Mesothelial cell of epicardium (in vitro differentiated cells): Measurements from ENCODE around the gene CUEDC2. TPM values are rescaled to one million over a fixed set of nuclear protein-coding genes. Genes with fewer than 3 reads are reported as not detected.

Experiments
- DNase-seq, 2 experiments: peaks; one replicate each; pipeline ENCODE4 v3.0.0; 2021; ENCODE audit warnings: low spot score in 2 of 2; ENCODE audit not compliant: unreplicated experiment in 2 of 2
- H3K27ac Mint-ChIP-seq: 2 replicates; pipeline ENCODE4 v1.8.0; 2021; ENCODE audit warnings: mixed read lengths
- H3K27me3 Mint-ChIP-seq: 2 replicates; pipeline ENCODE4 v1.8.0; 2021; ENCODE audit warnings: low read depth, mixed read lengths
- H3K36me3 Mint-ChIP-seq: 2 replicates; pipeline ENCODE4 v1.8.0; 2021; ENCODE audit warnings: mixed read lengths
- H3K4me1 Mint-ChIP-seq: 2 replicates; pipeline ENCODE4 v1.8.0; 2021; ENCODE audit warnings: mixed read lengths
- H3K4me3 Mint-ChIP-seq: 2 replicates; pipeline ENCODE4 v1.8.0; 2021; ENCODE audit warnings: mild to moderate bottlenecking, moderate library complexity, mixed read lengths
- H3K9me3 Mint-ChIP-seq: 2 replicates; pipeline ENCODE4 v1.8.0; 2021; ENCODE audit warnings: mixed read lengths
- total RNA-seq: library from RNA; stranded (reverse); gene quantifications from 3 replicates; pipeline ENCODE4 v1.2.1, GENCODE V29; 2021
- TF ChIP-seq, protein P1 (sequence below): fragments of 200-600 bp; sonication (generic); IDR thresholded peaks from one replicate; pipeline ENCODE4 v1.5.0; 2021; ENCODE audit warnings: antibody characterized with exemption; ENCODE audit not compliant: unreplicated experiment

Gene CUEDC2
- total RNA-seq, 1 donor from 2014 or later = 75.6 TPM

DNA sequence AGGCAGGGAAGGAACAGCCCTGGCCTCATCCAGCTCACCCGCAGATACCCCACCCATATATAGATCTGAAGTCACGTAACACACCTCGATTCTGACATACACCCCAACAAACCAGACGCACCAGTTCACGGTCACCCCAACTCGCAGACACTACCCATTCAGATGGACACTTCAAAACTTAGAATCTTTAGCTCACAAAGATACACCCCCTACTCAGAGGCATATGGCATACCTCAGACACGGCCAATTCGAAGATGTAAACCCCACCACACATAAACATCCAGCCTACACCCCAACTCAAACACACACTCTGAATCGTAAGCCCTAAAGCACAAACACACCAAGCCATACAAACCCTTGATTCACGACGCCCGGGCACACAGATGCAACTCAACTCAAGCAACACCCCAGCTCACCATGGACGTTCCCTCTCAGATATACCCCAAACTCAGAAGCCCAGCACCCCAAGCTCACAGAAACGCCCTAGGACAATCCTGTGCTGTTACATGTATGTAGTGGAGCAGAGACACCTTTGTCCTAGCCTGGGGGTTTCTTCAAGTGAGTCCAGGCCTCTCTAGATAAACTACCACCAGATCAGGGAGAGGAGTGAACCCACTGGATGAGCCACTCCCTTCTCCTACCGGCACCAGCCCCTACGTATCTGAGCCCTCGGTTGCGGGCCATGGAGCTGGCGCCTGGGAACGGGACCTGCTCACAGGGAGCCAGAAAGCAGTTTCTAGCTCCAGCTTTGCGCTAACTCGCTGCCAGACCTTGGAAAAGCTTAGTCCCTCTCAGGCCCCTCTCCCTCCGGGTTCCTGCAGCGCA lies 22.6 kb downstream of the CUEDC2 start:
- TF ChIP-seq, protein P1, sequence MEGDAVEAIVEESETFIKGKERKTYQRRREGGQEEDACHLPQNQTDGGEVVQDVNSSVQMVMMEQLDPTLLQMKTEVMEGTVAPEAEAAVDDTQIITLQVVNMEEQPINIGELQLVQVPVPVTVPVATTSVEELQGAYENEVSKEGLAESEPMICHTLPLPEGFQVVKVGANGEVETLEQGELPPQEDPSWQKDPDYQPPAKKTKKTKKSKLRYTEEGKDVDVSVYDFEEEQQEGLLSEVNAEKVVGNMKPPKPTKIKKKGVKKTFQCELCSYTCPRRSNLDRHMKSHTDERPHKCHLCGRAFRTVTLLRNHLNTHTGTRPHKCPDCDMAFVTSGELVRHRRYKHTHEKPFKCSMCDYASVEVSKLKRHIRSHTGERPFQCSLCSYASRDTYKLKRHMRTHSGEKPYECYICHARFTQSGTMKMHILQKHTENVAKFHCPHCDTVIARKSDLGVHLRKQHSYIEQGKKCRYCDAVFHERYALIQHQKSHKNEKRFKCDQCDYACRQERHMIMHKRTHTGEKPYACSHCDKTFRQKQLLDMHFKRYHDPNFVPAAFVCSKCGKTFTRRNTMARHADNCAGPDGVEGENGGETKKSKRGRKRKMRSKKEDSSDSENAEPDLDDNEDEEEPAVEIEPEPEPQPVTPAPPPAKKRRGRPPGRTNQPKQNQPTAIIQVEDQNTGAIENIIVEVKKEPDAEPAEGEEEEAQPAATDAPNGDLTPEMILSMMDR = no peak
- Mint-ChIP-seq H3K27me3 (peaks cover 86% of the 10 kb centered on the region), H3K9me3 (no peaks in the 10 kb centered on the region), H3K4me1 (peaks cover 24% of the 10 kb centered on the region), H3K27ac (peak overlapping the region; percentile 26), H3K36me3 (no peaks in the 10 kb centered on the region), H3K4me3 (peak overlapping the region; percentile 61)
- no peak for DNase-seq

- Mint-ChIP-seq H3K27ac (peak overlapping the region; percentile 26), H3K27me3 (peaks cover 78% of the 10 kb centered on the region), H3K36me3 (no peaks in the 10 kb centered on the region), H3K9me3 (no peaks in the 10 kb centered on the region), H3K4me1 (peaks cover 24% of the 10 kb centered on the region), H3K4me3 (peak overlapping the region; percentile 61)
- TF ChIP-seq, protein P1 = no peak
- DNase-seq = peak; percentile 57 to 74
These were observed 23.4 kb downstream of the CUEDC2 start for GRCh38 chr10:102408728-102409603.

DNA sequence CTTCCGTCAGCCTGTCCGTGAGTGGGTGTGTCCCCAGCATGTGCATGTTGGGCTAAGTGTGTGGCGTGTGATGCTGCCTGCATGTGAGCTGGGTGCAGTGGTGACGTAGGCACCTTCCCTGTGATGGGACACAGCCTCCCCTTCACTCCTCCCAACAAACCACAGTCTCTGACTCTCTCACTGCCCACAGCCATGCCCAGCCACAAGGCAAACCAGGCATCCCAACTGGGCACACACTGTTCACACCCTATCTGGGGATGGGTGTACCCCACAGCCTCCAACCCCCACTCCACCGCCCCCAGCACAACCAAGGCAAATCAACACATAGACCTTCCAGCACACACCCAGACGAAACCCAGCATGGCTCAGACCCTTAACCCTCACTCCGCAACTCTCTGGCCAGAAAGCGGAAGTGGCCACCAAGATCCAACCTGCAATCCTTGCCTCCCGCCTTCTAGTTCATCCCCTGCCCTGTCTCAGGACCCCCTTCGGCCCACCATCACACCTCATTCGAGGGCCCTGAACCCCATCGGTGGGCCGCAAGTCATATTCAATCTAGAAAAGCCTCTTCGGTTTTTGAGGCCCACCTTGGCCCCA lies 24.1 kb downstream of the CUEDC2 start:
- Mint-ChIP-seq H3K4me1 (peaks cover 24% of the 10 kb centered on the region), H3K4me3 (peak overlapping the region; percentile 60), H3K27me3 (peaks cover 70% of the 10 kb centered on the region), H3K36me3 (no peaks in the 10 kb centered on the region), H3K27ac (peak overlapping the region; percentile 66), H3K9me3 (no peaks in the 10 kb centered on the region)
- TF ChIP-seq, protein P1 = no peak
- DNase-seq = no peak

DNA sequence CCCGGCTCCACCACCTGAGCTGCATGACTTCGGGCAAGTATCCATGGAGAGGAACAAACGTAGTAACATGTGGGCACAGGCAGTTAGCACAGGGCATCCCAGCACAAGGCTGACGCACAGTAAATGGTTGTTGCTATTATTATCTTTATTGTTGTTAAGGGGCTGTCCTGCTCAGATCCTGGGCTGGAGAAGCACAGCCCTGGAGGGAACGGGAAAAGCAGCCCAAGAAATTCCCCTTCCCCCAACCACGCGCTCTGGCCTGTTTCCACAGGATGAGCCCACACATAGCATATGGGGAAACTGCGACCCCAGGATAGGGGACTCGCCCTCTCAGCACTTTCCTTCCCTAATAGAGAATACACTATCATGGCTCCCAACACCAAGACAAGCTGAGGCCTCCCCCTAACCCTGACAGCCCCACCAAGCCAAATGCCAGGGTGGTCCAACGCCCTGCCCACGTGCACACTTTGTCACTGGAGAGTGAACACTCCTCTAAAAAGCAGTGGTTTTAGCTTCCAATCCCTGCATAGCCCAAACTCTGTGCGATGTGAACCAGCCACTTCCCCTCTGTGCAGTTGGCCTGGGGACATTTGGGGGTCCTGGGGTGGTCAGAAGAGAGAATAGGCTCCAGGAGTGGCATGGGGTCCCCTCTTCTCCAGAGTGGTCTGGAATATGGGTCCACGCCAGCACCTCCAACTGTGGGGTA lies 24.8 kb downstream of the CUEDC2 start:
- peaks cover 24% of the 10 kb centered on the region for H3K4me1 Mint-ChIP-seq
- H3K27me3 Mint-ChIP-seq = peaks cover 64% of the 10 kb centered on the region
- H3K4me3 Mint-ChIP-seq = peak overlapping the region; percentile 60

More for the DNA sequence above, 24.8 kb downstream of the CUEDC2 start:
- no peak for DNase-seq
- no peak overlapping the region for H3K27ac Mint-ChIP-seq
- no peaks in the 10 kb centered on the region for H3K9me3 Mint-ChIP-seq
- no peaks in the 10 kb centered on the region for H3K36me3 Mint-ChIP-seq
- TF ChIP-seq, protein P1 = no peak
